ENCODE data around the gene CD38.

DNA sequence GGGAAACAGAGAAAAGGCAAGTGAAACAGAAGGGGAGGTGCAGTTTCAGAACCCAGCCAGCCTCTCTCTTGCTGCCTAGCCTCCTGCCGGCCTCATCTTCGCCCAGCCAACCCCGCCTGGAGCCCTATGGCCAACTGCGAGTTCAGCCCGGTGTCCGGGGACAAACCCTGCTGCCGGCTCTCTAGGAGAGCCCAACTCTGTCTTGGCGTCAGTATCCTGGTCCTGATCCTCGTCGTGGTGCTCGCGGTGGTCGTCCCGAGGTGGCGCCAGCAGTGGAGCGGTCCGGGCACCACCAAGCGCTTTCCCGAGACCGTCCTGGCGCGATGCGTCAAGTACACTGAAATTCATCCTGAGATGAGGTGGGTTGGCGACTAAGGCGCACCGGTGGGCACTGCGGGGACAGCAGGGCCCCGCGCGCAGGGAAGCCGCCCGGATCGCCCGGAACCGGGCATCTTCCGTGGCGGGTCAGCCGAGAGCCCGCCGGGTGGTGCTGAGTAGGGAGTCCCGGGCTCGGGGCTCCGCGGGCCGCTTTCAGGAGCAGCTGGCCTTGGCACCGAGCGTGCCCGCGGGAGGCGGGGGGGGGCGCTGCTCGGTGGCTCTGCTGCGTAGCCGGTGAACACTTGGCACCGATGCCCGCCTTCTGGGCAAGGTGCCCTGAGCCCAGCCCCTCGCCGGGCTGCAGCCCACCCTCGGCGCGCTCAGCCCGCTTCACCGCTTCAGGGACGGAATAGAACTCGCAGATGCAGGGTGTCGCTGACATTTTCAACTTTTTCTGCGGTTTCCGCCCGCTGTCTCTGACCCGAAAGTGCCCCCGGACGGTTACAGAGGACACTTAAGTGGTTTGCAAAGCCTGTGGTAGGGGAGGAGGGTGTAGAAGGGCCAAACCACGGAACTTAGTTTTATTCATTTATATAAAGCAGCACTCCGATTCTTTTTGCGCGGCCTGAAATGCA lies at the start of gene CD38:
- no peak for TF ChIP-seq POLR2A (IDR thresholded peaks at IDR 0.05)
- TF ChIP-seq, protein P1, sequence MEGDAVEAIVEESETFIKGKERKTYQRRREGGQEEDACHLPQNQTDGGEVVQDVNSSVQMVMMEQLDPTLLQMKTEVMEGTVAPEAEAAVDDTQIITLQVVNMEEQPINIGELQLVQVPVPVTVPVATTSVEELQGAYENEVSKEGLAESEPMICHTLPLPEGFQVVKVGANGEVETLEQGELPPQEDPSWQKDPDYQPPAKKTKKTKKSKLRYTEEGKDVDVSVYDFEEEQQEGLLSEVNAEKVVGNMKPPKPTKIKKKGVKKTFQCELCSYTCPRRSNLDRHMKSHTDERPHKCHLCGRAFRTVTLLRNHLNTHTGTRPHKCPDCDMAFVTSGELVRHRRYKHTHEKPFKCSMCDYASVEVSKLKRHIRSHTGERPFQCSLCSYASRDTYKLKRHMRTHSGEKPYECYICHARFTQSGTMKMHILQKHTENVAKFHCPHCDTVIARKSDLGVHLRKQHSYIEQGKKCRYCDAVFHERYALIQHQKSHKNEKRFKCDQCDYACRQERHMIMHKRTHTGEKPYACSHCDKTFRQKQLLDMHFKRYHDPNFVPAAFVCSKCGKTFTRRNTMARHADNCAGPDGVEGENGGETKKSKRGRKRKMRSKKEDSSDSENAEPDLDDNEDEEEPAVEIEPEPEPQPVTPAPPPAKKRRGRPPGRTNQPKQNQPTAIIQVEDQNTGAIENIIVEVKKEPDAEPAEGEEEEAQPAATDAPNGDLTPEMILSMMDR (IDR thresholded peaks at IDR 0.05): no peak
